PC-9 (cell line): ENCODE data around the gene SLX9. TPM values are rescaled to one million over a fixed set of nuclear protein-coding genes. Genes with fewer than 3 reads are reported as not detected.

Source experiments
- BruUV-seq: library from RNA; stranded (reverse); fragments of 400-500 nt; replicated peaks from 2 replicates; lab custom pipeline; 2021; lab: Mats Ljungman, UMichigan
- CTCF ChIA-PET: fragments of 300-600 bp; sonication (Branson Sonifier 250); formaldehyde crosslinking; loops from one replicate; lab custom pipeline; 2022; ENCODE audit warnings: antibody characterized with exemption; lab: Charles Lee
- POLR2A ChIA-PET: fragments of 300-600 bp; sonication (Branson Sonifier 250); formaldehyde crosslinking; loops from one replicate; lab custom pipeline; 2022; ENCODE audit warnings: antibody characterized with exemption; ENCODE audit not compliant: unreplicated experiment; lab: Charles Lee
- DNase-seq, 2 experiments: peaks; one replicate each; pipeline versions ENCODE4 v3.0.0 to v3.0.0-alpha.2; 2015 to 2022; ENCODE audit warnings: mixed read lengths in 1 of 2
- H2AFZ ChIP-seq: fragments of 200-600 bp; sonication (generic); 2 replicates; pipeline ENCODE4 v1.8.1; 2017; ENCODE audit warnings: antibody characterized with exemption
- H3F3A ChIP-seq: fragments of 200-600 bp; sonication (generic); 2 replicates; pipeline ENCODE4 v1.8.1; 2017; ENCODE audit warnings: antibody characterized with exemption, mild to moderate bottlenecking, low read depth; ENCODE audit not compliant: insufficient read depth
- H3K27ac ChIP-seq: fragments of 200-600 bp; sonication (generic); 2 replicates; pipeline ENCODE4 v1.6.1; 2016; ENCODE audit warnings: mixed run types
- H3K27me3 ChIP-seq: fragments of 200-600 bp; sonication (generic); 2 replicates; pipeline ENCODE4 v1.6.1; 2016; ENCODE audit warnings: low read depth, mixed run types; ENCODE audit not compliant: insufficient read depth
- H3K36me3 ChIP-seq: fragments of 200-600 bp; sonication (generic); 2 replicates; pipeline ENCODE4 v1.6.1; 2016; ENCODE audit warnings: low read depth, mixed run types
- H3K4me1 ChIP-seq: fragments of 200-600 bp; sonication (generic); replicated peaks from 2 replicates; pipeline ENCODE4 v1.6.1; 2016; ENCODE audit warnings: mixed run types; ENCODE audit not compliant: insufficient read depth
- H3K4me2 ChIP-seq: fragments of 200-600 bp; sonication (generic); 2 replicates; pipeline ENCODE4 v1.6.1; 2017; ENCODE audit warnings: mixed run types
- H3K4me3 ChIP-seq: fragments of 200-600 bp; sonication (generic); 2 replicates; pipeline ENCODE4 v1.6.1; 2016; ENCODE audit warnings: mixed run types
- H3K79me2 ChIP-seq: fragments of 200-600 bp; sonication (generic); 2 replicates; pipeline ENCODE4 v1.6.1; 2017; ENCODE audit warnings: low read depth, mixed run types
- H3K9me2 ChIP-seq: fragments of 200-600 bp; sonication (generic); 2 replicates; pipeline ENCODE4 v1.8.1; 2017; ENCODE audit warnings: mild to moderate bottlenecking; ENCODE audit not compliant: insufficient read depth
- H3K9me3 ChIP-seq: fragments of 200-600 bp; sonication (generic); 2 replicates; pipeline ENCODE4 v1.8.1; 2016; ENCODE audit warnings: low read depth; ENCODE audit not compliant: insufficient read depth
- H4K20me1 ChIP-seq: fragments of 200-600 bp; sonication (generic); 2 replicates; pipeline ENCODE4 v1.8.1; 2017; ENCODE audit not compliant: insufficient read depth
- EZH2 ChIP-seq: fragments of 200-600 bp; sonication (generic); IDR thresholded peaks from 2 replicates; pipeline ENCODE4 v1.8.0; 2017; ENCODE audit warnings: antibody characterized with exemption, low read depth
- intact Hi-C: fragments of 100-400 bp; cut with micrococcal nuclease; formaldehyde crosslinking; loops from one replicate; pipeline ENCODE4 v1.10.0; 2022; ENCODE audit not compliant: unreplicated experiment
- total RNA-seq: library from RNA; stranded (reverse); gene quantifications from 2 replicates; pipeline ENCODE4 v1.2.3, GENCODE V29; 2021
- TF ChIP-seq, protein P1 (sequence below): fragments of 200-600 bp; sonication (generic); conservative IDR thresholded peaks from 2 replicates; pipeline ENCODE4 v1.6.1; 2017; ENCODE audit warnings: mixed run types, antibody characterized with exemption, mild to moderate bottlenecking, moderate library complexity

SLX9 gene
- total RNA-seq, 1 experiment from 2014 or later: 22.8 TPM

DNA sequence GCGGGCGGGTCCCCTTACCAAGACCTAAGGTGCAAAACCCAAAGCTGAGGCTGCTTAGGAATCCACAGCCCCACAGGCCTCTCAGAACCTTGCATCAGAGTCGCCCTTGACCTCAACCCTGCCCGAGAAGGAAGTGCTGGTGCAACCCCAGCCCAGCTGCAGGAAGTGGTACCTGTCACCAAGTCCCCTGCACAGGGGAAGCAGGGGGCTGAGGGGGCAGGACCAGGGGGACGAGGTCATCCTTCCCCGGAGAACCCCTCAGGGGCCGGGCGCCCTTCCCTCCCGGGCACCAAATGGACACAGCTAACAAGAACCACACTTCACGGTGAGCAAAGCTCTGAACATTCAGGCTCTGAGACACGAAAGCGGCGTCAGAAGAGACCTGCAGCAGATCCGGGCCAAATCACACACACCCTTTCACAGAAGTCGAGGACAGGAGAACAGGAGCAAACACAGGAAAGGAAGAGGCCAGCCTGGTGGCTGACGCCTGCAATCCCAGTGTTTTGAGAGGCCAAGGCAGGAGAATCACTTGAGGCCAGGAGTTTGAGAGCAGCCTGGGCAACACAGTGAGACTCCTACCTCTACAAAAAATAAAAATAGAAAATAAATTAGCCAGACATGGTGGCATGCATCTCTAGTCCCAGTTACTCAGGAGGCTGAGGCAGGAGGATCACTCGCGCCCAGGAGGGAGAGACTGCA lies 25.5 kb upstream of the SLX9 start:
- Histone ChIP-seq H2AFZ (no peak overlapping the region), H3K4me3 (peak overlapping the region; percentile 20; the same call in 1 of the 2 replicates), H3K9me3 (no peaks in the 10 kb centered on the region), H3F3A (peaks cover 48% of the 10 kb centered on the region), H3K4me1 (peaks cover 76% of the 10 kb centered on the region), H3K36me3 (no peaks in the 10 kb centered on the region), H3K79me2 (peaks cover 7% of the 10 kb centered on the region), H3K27me3 (no peaks in the 10 kb centered on the region), H4K20me1 (no peaks in the 10 kb centered on the region), H3K4me2 (peak overlapping the region; percentile 76), H3K27ac (peak overlapping the region; percentile 94), H3K9me2 (no peaks in the 10 kb centered on the region)
- ChIA-PET POLR2A (interaction anchor here (0.7 to 1.0 kb wide), 2 partner anchors 13 to 20 kb away, joined by 4 to 22 read pairs; no protein-coding TSS in a partner anchor), CTCF (interaction anchor here (0.6 to 0.8 kb wide), 2 partner anchors 14 to 106 kb away, joined by 3 to 9 read pairs; no protein-coding TSS in a partner anchor)
- intact Hi-C loops: loop anchor here (5.0 kb wide), 1 partner anchor 42 kb away; the partner anchor contains the start of gene PTTG1IP
- BruUV-seq: TSS peak; percentile 89
- DNase-seq: peak in 1 of 2 experiments; percentile 63
- TF ChIP-seq, protein P1, sequence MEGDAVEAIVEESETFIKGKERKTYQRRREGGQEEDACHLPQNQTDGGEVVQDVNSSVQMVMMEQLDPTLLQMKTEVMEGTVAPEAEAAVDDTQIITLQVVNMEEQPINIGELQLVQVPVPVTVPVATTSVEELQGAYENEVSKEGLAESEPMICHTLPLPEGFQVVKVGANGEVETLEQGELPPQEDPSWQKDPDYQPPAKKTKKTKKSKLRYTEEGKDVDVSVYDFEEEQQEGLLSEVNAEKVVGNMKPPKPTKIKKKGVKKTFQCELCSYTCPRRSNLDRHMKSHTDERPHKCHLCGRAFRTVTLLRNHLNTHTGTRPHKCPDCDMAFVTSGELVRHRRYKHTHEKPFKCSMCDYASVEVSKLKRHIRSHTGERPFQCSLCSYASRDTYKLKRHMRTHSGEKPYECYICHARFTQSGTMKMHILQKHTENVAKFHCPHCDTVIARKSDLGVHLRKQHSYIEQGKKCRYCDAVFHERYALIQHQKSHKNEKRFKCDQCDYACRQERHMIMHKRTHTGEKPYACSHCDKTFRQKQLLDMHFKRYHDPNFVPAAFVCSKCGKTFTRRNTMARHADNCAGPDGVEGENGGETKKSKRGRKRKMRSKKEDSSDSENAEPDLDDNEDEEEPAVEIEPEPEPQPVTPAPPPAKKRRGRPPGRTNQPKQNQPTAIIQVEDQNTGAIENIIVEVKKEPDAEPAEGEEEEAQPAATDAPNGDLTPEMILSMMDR: no peak
- no peak for TF ChIP-seq EZH2

DNA sequence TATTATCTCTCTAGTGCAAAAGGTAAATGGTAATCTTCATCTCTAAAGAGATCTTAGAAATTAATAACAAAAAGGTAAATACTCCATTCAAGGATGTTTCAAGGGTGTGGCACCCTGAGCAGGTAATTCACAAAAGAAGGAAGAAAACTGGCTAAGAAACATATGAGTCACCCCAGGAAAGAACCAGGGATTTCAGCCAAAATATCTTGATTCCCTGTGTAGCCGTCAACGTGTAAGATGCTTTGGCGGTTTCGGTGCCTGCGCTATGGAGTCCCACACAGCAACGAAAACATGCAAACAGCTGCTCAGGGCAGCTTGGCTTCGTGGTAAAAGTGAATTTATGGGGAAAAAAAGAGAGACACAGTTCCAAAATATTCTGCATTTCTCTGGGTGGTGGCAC lies 22.9 kb upstream of the SLX9 start:
- DNase-seq: peak in 1 of 2 experiments; percentile 86

More for the DNA sequence above, 22.9 kb upstream of the SLX9 start:
- no peaks in the 10 kb centered on the region for H4K20me1 ChIP-seq
- no peak overlapping the region for H2AFZ ChIP-seq
- H3K4me1 ChIP-seq: peaks cover 59% of the 10 kb centered on the region
- BruUV-seq: no TSS peak
- H3K4me3 ChIP-seq: peak overlapping the region; percentile 53; the same call in 1 of the 2 replicates
- ChIA-PET CTCF (interaction anchor here (0.6 kb wide), 1 partner anchor 470 kb away, joined by 3 read pairs; no protein-coding TSS in a partner anchor), POLR2A (interaction anchor here (0.6 to 1.5 kb wide), 5 partner anchors 11 to 1188 kb away, joined by 3 to 23 read pairs (median 6); no protein-coding TSS in a partner anchor)
- peaks cover 7% of the 10 kb centered on the region for H3K79me2 ChIP-seq
- H3K36me3 ChIP-seq: no peaks in the 10 kb centered on the region
- no peaks in the 10 kb centered on the region for H3K9me3 ChIP-seq
- TF ChIP-seq EZH2: no peak
- TF ChIP-seq, protein P1: no peak
- no peaks in the 10 kb centered on the region for H3K9me2 ChIP-seq
- H3K4me2 ChIP-seq: peak overlapping the region; percentile 76
- H3F3A ChIP-seq: peaks cover 41% of the 10 kb centered on the region
- H3K27me3 ChIP-seq: no peaks in the 10 kb centered on the region
- intact Hi-C loops: no loop called here
- H3K27ac ChIP-seq: peak overlapping the region; percentile 94
